Calu3 (cell line): ENCODE results near the gene TRAF3. TPM values are rescaled to one million over a fixed set of nuclear protein-coding genes. Genes with fewer than 3 reads are reported as not detected.

Experiments used
- BruUV-seq: library from RNA; stranded (reverse); fragments of 400-500 nt; replicated peaks from 2 replicates; lab custom pipeline; 2021; lab: Mats Ljungman, UMichigan
- CTCF ChIA-PET: fragments of 300-600 bp; sonication (Branson Sonifier 250); formaldehyde crosslinking; loops from one replicate; lab custom pipeline; 2022; ENCODE audit warnings: antibody characterized with exemption; lab: Charles Lee
- DNase-seq: peaks from one replicate; pipeline ENCODE4 v3.0.0; 2022
- H3K27ac Mint-ChIP-seq: one replicate; pipeline ENCODE4 v1.8.0; 2022; ENCODE audit warnings: mixed read lengths; ENCODE audit not compliant: unreplicated experiment
- H3K27me3 Mint-ChIP-seq: one replicate; pipeline ENCODE4 v1.8.0; 2022; ENCODE audit warnings: mixed read lengths; ENCODE audit not compliant: unreplicated experiment
- H3K36me3 Mint-ChIP-seq: one replicate; pipeline ENCODE4 v1.8.0; 2022; ENCODE audit warnings: mild to moderate bottlenecking, moderate library complexity, mixed read lengths; ENCODE audit not compliant: insufficient read depth, unreplicated experiment
- H3K4me1 Mint-ChIP-seq: one replicate; pipeline ENCODE4 v1.8.0; 2022; ENCODE audit warnings: mild to moderate bottlenecking, low read depth, mixed read lengths; ENCODE audit not compliant: unreplicated experiment
- H3K4me3 Mint-ChIP-seq: one replicate; pipeline ENCODE4 v1.8.0; 2022; ENCODE audit warnings: mild to moderate bottlenecking, low read depth, moderate library complexity, mixed read lengths; ENCODE audit not compliant: unreplicated experiment
- H3K9me3 Mint-ChIP-seq: one replicate; pipeline ENCODE4 v1.8.0; 2022; ENCODE audit warnings: low read depth, mixed read lengths; ENCODE audit not compliant: unreplicated experiment
- CTCF ChIP-seq: fragments of 200-600 bp; IDR thresholded peaks from one replicate; pipeline ENCODE4 v1.8.0; 2022; ENCODE audit warnings: antibody characterized with exemption; ENCODE audit not compliant: unreplicated experiment
- intact Hi-C: fragments of 100-400 bp; cut with micrococcal nuclease; formaldehyde crosslinking; loops from one replicate; pipeline ENCODE4 v1.10.0; 2022; ENCODE audit not compliant: unreplicated experiment
- total RNA-seq: library from RNA; stranded (reverse); gene quantifications from 2 replicates; pipeline ENCODE4 v1.2.3, GENCODE V29; 2022

TRAF3 gene
- total RNA-seq, 1 experiment from 2014 or later, result 24.2 TPM

- no peak for DNase-seq
Measured at GRCh38 chr14:102789349-102789748, 12.1 kb downstream of the TRAF3 start.

GRCh38 chr14:102793531-102794328 lies 16.5 kb downstream of the TRAF3 start:
- Mint-ChIP-seq H3K36me3 (peaks cover 8% of the 10 kb centered on the region), H3K4me3 (no peak overlapping the region), H3K27me3 (no peaks in the 10 kb centered on the region), H3K9me3 (no peaks in the 10 kb centered on the region), H3K4me1 (no peaks in the 10 kb centered on the region), H3K27ac (no peak overlapping the region)
- DNase-seq, result no peak
- TF ChIP-seq CTCF, result no peak
- CTCF ChIA-PET, result interaction anchor here (0.6 kb wide), 1 partner anchor 257 kb away, joined by 3 read pairs; no protein-coding TSS in a partner anchor
- BruUV-seq, result no TSS peak
- intact Hi-C loops, result no loop called here

More at GRCh38 chr14:102789349-102789748, 12.1 kb downstream of the TRAF3 start:
- intact Hi-C loops, result no loop called here
- CTCF ChIA-PET, result no interaction called here
- Mint-ChIP-seq H3K9me3 (no peaks in the 10 kb centered on the region), H3K27me3 (no peaks in the 10 kb centered on the region), H3K4me1 (peaks cover 11% of the 10 kb centered on the region), H3K4me3 (no peak overlapping the region), H3K36me3 (no peaks in the 10 kb centered on the region), H3K27ac (no peak overlapping the region)
- no TSS peak for BruUV-seq
- TF ChIP-seq CTCF, result no peak

GRCh38 chr14:102795060-102795925 lies 18.0 kb downstream of the TRAF3 start:
- CTCF ChIA-PET, result interaction anchor here (0.6 to 1.0 kb wide), 5 partner anchors 8 to 478 kb away, joined by 3 to 10 read pairs (median 4); no protein-coding TSS in a partner anchor
- Mint-ChIP-seq H3K4me3 (no peak overlapping the region), H3K27ac (peak overlapping the region; percentile 77), H3K27me3 (no peaks in the 10 kb centered on the region), H3K4me1 (no peaks in the 10 kb centered on the region), H3K9me3 (no peaks in the 10 kb centered on the region), H3K36me3 (peaks cover 8% of the 10 kb centered on the region)
- no peak for TF ChIP-seq CTCF
- DNase-seq, result peak; percentile 62
- BruUV-seq, result no TSS peak
- intact Hi-C loops, result no loop called here

- Mint-ChIP-seq H3K36me3 (peaks cover 8% of the 10 kb centered on the region), H3K27ac (no peak overlapping the region), H3K4me1 (no peaks in the 10 kb centered on the region), H3K4me3 (no peak overlapping the region), H3K27me3 (no peaks in the 10 kb centered on the region), H3K9me3 (no peaks in the 10 kb centered on the region)
- intact Hi-C loops, result no loop called here
- no peak for TF ChIP-seq CTCF
- no peak for DNase-seq
- CTCF ChIA-PET, result interaction anchor here (0.6 kb wide), 1 partner anchor 12 kb away, joined by 5 read pairs; no protein-coding TSS in a partner anchor
- BruUV-seq, result no TSS peak
Measured at GRCh38 chr14:102796661-102797190, 19.5 kb downstream of the TRAF3 start.
